GM19438 (cell line): ENCODE data around the gene GAP43.

Source experiments
- ATAC-seq: cut with Tn5 transposase; IDR thresholded peaks from one replicate; pipeline ENCODE4 v1.9.1; 2021; ENCODE audit warnings: low read depth; ENCODE audit not compliant: unreplicated experiment

Gene GAP43

GRCh38 chr3:115627180-115628074, 4.1 kb downstream of the GAP43 start:
- peak; percentile 87 for ATAC-seq

DNA sequence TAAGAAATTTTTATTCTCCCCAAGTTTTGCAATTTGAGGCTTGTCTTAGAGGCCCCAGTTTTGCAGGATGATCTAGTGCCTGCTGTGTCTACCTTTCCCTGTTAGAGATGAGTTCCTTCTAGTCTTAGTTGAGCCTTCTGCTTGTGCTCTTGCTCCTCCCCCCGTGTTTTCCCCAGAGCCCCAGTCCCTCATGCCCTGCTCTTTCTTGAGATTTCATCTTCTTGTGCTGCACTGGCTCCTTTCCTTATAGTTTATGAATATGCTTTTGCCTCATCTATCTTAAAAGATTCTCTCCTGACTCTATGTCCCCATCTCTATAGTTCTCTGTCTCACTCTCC, 4.7 kb downstream of the GAP43 start:
- peak; percentile 53 for ATAC-seq

DNA sequence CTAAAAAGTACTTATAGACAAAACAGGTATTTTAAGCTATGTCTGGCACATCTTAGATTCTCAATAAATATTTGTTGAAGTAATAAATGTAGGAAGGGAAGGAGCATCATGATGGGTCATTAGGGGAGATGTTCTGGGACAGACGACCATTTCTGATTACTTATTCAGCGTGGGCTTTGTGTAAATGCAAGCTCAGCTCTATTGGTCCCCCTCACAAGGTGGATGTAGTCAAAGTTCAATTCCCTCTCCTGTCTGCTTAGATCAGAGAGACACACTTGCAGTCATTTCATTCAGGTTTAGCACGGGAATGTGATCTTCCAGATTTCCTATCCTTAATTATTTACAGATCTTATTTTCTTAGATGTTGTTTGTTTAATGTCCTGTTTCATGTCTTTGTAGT, 7.5 kb downstream of the GAP43 start:
- ATAC-seq: no peak

GRCh38 chr3:115632026-115632425, 8.7 kb downstream of the GAP43 start:
- ATAC-seq: no peak

DNA sequence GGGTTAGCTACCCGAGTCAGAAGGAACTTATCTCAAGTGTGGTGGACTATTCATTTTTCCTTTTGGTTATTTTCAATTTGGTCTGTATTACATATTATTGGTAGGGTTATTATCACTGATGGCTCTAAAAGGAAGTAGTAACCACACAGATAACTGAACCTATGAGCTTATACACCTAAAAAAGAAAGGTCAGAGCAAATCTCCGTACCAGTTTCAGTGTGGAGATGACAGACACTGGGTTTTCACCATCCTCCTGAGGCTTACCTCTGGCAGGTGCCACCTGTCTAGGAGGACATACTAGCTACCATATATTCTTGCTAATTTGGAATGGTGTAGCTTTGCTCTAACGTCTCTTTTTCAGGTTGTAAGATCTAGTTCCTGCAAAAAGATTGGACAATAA, 10.2 kb downstream of the GAP43 start:
- no peak for ATAC-seq

DNA sequence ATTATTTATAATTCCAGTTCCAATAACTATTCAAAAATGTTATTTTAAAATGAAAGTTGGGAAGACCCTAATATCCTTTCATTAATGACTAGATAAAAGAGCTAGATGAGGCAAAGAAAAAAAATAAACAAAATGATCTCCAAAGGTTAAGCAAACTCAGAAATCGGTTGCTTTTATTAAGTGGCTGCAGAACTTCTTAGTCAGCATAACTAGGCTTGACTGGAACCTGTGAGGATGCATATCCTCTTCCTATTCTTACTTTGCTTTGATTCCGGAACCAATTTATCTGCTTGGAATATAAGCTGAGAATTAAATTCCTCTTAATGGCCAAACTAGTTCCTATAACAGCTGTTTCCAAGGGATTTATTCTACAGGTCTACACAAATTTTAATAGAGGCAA, 10.7 kb downstream of the GAP43 start:
- no peak for ATAC-seq

DNA sequence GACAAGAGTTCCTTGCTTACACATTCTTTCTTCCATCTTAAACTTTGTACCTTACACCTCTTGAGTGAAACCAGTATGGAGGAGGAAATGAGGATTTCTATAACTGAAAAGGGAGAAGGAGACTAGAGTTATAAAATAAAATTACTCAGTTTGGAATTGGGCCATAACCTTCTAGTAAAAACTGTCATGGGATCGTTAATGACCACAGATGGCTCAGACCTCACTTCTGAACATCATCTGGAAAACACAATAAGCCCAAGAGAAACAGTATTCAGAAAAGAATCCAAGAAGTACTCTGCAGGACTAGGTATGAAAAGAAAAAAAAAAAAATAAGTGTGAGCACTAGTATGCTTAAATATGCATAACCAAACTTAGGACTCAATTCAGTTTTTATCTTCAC, 12.1 kb downstream of the GAP43 start:
- ATAC-seq: no peak

DNA sequence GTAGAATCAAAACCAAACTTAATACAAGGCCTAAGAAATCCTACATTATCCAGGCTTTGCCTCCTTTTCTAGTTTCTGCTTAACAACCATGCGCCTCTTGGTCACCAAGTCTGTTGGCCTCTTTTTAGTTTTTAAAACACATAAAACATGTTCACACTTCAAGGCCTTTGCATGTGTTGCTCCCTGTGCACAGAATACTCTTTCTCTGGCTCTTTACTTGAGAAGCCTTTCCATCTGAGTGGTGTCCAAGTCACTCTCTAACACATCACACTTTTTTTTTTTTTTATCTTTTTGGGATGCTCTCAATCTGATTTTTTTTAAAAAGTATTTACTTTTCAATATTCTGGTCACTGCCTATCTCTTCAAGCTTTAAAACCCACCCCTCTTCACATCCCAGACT, 14.9 kb downstream of the GAP43 start:
- ATAC-seq: no peak

- no peak for ATAC-seq
These were observed 15.7 kb downstream of the GAP43 start for GRCh38 chr3:115638991-115639390.

GRCh38 chr3:115644391-115644790, 21.1 kb downstream of the GAP43 start:
- no peak for ATAC-seq

GRCh38 chr3:115646027-115646690, 22.8 kb downstream of the GAP43 start:
- no peak for ATAC-seq

DNA sequence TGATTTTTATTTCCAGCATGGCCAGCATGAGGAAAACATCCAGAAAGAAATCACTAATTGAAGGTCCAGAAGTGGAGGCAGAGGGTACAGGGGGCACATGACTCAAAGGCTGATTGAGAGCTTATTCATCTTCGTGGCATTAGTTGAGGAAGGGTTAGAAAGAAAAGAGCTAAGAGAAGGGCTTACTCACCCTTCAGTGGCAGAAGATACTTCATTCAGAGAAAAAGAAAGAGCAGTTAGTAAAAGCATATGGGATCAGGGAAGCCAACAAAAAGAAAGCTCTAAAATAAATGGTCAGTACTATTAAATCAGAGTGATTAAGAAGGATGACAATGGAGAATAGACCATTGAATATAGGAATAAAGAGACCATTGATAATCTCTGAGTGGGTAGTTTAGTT, 25.2 kb downstream of the GAP43 start:
- no peak for ATAC-seq

- no peak for ATAC-seq
These were observed 27.8 kb downstream of the GAP43 start for GRCh38 chr3:115651087-115651486.

- ATAC-seq: no peak
These were observed 28.3 kb downstream of the GAP43 start for GRCh38 chr3:115651599-115651998.

GRCh38 chr3:115652738-115653137, 29.4 kb downstream of the GAP43 start:
- peak; percentile 61 for ATAC-seq

DNA sequence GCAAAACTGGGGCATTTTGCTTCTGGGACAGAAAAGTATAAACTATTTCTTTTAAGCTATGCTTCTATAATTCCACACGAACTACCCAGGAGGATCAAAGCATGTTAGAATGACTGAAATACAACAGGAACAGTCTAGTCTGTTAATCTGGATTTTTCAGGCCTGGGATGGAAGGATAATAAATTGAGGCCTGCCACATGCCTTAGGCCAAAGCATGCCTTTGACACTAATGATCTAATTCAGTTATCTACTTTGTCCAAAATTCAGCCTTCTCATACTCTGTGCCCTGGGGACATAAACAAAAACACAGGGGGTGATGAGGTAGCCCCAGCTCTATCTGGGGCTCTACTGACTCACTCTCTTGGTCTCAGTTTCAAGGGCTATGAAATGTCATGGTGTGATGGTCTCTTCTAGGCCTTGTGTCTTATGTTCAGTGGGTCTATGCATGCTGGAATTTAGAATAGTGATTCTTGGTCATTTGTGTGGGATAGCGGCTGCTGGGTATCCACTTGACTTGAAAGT, 32.5 kb downstream of the GAP43 start:
- no peak for ATAC-seq

- ATAC-seq: no peak
These were observed 33.9 kb downstream of the GAP43 start for GRCh38 chr3:115657168-115657567.

- ATAC-seq: no peak
These were observed 34.7 kb downstream of the GAP43 start for GRCh38 chr3:115658032-115658336.

DNA sequence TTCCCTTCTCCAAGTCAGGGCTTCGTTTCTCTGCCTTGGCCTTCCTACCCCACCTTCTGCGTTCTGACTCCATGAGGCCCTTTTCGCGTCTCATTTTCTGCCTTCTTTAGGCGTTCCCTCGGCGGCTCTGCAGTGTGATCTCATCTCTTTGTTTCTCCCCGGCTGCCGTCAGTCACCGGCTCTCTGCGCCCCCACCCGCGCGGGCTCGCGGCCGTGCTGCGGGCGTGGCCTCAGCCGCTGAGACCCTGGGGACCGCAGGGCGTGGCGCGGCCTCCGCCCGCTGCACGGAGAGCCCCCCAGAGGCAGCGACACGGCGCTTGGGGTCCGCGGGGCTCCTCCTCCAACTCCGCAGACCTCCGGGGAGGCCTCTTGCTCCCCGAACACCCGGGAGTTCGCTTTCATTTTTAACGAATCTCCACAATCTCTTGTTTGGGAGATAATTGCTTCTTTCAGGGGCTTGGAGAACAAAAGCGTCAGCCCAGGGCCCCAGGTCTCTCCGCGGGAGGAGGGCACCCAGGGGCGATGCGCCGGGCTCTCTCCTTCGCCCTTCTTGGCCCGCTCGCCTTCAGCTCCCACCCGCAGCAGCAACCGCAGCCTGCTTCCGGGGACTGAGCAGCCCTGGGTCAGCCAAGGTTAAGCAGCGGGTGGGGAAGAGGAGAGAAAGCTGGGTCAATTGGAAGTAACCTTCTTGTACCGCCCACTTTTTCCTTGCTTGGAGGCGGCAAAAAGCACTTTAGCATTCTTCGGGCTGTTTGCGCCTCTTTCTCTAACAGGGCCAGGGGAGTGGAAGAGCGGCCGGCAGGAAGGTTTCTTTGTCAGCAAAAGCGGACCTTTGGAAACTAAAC, 35.2 kb downstream of the GAP43 start:
- ATAC-seq: peak; percentile 79

DNA sequence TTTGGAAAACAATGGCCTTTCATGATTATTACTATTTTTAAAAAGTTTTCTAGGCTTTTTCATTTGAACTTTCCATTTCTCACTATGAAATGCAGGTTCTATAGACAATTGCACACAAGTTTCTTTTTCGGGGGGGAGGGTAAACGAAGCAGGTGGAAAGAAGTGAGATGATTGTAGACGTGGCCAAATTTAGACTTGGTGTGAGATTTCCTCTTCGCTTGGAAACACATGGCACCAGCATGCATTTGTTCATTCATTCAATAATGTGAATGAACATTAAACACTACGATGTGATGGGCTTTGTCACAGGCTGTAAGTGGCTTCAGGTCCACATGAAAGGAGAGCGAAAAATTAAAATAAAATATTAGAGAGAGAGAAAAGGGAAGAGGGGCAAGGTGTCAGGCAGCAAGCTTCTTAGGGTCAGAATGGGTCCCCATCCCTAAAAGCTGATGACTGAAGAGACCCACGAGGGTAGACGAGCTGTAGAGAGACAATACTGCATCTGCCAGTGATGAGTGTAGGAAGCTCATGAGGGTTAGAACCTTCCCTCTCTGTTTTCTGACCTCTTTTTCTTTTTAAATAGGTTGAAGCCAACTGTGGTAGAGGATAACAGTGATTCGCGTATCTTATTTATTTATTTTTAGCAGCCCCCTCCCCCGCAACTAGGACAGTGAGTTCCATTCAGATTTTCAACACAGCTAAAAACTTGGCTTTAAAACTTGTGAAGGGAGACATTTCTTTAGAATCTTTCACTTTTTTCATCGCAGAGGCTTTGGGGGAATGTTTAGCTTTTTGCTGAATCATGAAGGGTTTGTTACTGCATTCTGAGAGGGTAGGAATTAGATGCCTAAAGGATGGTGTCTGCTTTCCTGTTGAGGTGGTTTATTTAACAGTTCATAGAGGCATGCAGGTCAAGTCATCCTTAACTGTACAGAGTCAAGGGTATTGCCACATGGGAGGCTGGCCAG, 36.2 kb downstream of the GAP43 start:
- peak; percentile 26 for ATAC-seq
